RWPE2 (cell line): ENCODE measurements around the gene NKAIN4.

Experiments used
- ATAC-seq: fragments of 200-7000 bp; cut with Tn5 transposase; 3 replicates; pipeline ENCODE4 v1.9.1; 2021; ENCODE audit warnings: low read depth
- DNase-seq: peaks from one replicate; pipeline ENCODE4 v3.0.0-alpha.2; 2020; ENCODE audit warnings: low spot score
- H3K27ac ChIP-seq: fragments of 450-650 bp; 2 replicates; pipeline ENCODE4 v1.5.1; 2017; ENCODE audit warnings: mild to moderate bottlenecking; ENCODE audit not compliant: poor library complexity, severe bottlenecking
- H3K27me3 ChIP-seq: fragments of 250-450 bp; sonication (Bioruptor Pico); 2 replicates; pipeline ENCODE4 v1.5.1; 2021; ENCODE audit warnings: mild to moderate bottlenecking, moderate library complexity; ENCODE audit not compliant: insufficient read depth, poor library complexity, severe bottlenecking
- H3K36me3 ChIP-seq: fragments of 250-450 bp; sonication (Bioruptor Pico); 2 replicates; pipeline ENCODE4 v1.5.1; 2020; ENCODE audit warnings: low read depth, mild to moderate bottlenecking, moderate library complexity
- H3K4me1 ChIP-seq: fragments of 250-450 bp; sonication (Bioruptor Pico); 2 replicates; pipeline ENCODE4 v1.5.1; 2021; ENCODE audit warnings: mild to moderate bottlenecking, moderate library complexity; ENCODE audit not compliant: insufficient read depth, poor library complexity, severe bottlenecking
- H3K4me3 ChIP-seq: fragments of 250-450 bp; sonication (Bioruptor Pico); 2 replicates; pipeline ENCODE4 v1.5.1; 2021; ENCODE audit warnings: mild to moderate bottlenecking, moderate library complexity; ENCODE audit not compliant: severe bottlenecking
- H3K9me3 ChIP-seq: fragments of 250-450 bp; sonication (Bioruptor Pico); 2 replicates; pipeline ENCODE4 v1.5.1; 2021; ENCODE audit warnings: mild to moderate bottlenecking, moderate library complexity; ENCODE audit not compliant: severe bottlenecking
- CTCF ChIP-seq: fragments of 450-650 bp; IDR thresholded peaks from one replicate; pipeline ENCODE4 v1.5.1; 2017; ENCODE audit warnings: mild to moderate bottlenecking, moderate library complexity; ENCODE audit not compliant: poor library complexity, severe bottlenecking

Gene NKAIN4

GRCh38 chr20:63294536-63294900 is 40.3 kb upstream of the NKAIN4 start:
- no peak overlapping the region for H3K27ac ChIP-seq
- ATAC-seq (no peak), DNase-seq (no peak)
- no peak for TF ChIP-seq CTCF
- no peak overlapping the region for H3K4me3 ChIP-seq
- H3K9me3 ChIP-seq, result no peaks in the 10 kb centered on the region
- H3K4me1 ChIP-seq, result no peaks in the 10 kb centered on the region
- no peaks in the 10 kb centered on the region for H3K36me3 ChIP-seq
- H3K27me3 ChIP-seq, result peaks cover 33% of the 10 kb centered on the region

- Histone ChIP-seq H3K9me3 (no peaks in the 10 kb centered on the region), H3K4me1 (no peaks in the 10 kb centered on the region), H3K4me3 (no peak overlapping the region), H3K36me3 (peaks cover 4% of the 10 kb centered on the region), H3K27me3 (peaks cover 31% of the 10 kb centered on the region), H3K27ac (no peak overlapping the region)
- TF ChIP-seq CTCF, result no peak
- no peak for DNase-seq
- ATAC-seq, result no peak
Observed at GRCh38 chr20:63293871-63294535, 39.7 kb upstream of the NKAIN4 start.

- no peak for TF ChIP-seq CTCF
- Histone ChIP-seq H3K4me3 (no peak overlapping the region), H3K9me3 (no peaks in the 10 kb centered on the region), H3K4me1 (no peaks in the 10 kb centered on the region), H3K27me3 (peaks cover 29% of the 10 kb centered on the region), H3K36me3 (peaks cover 9% of the 10 kb centered on the region), H3K27ac (no peak overlapping the region)
- ATAC-seq (no peak), DNase-seq (no peak)
Observed at GRCh38 chr20:63293456-63293855, 39.2 kb upstream of the NKAIN4 start.

GRCh38 chr20:63292904-63293303 is 38.6 kb upstream of the NKAIN4 start, which contains the start of gene COL20A1:
Gene COL20A1, plus strand, starts transcription at chr20:63293186. Its CDS starts 1,922 bp downstream, at chr20:63295108.
- H3K4me1 ChIP-seq, result no peaks in the 10 kb centered on the region
- H3K36me3 ChIP-seq, result peaks cover 13% of the 10 kb centered on the region
- ATAC-seq, result no peak
- no peak within 1 kb of the TSS for H3K27ac ChIP-seq
- TF ChIP-seq CTCF, result no peak
- H3K4me3 ChIP-seq, result no peak within 1 kb of the TSS
- no peak for DNase-seq
- H3K9me3 ChIP-seq, result no peaks in the 10 kb centered on the region
- peaks cover 29% of the 10 kb centered on the region for H3K27me3 ChIP-seq

GRCh38 chr20:63292292-63292701 is 38.0 kb upstream of the NKAIN4 start:
- TF ChIP-seq CTCF, result no peak
- peaks cover 29% of the 10 kb centered on the region for H3K27me3 ChIP-seq
- H3K9me3 ChIP-seq, result no peaks in the 10 kb centered on the region
- peaks cover 19% of the 10 kb centered on the region for H3K36me3 ChIP-seq
- no peak for DNase-seq
- no peaks in the 10 kb centered on the region for H3K4me1 ChIP-seq
- no peak overlapping the region for H3K4me3 ChIP-seq
- ATAC-seq, result peak; percentile 0; the same call in 1 of the 3 replicates
- H3K27ac ChIP-seq, result no peak overlapping the region
